Measurements from ENCODE around the gene MORN3. TPM values are rescaled to one million over a fixed set of nuclear protein-coding genes. Genes with fewer than 3 reads are reported as not detected.

MORN3 gene
- total RNA-seq, 1 experiment from 2014 or later, result 0.34 TPM

- peaks cover 22 to 37% of the 10 kb centered on the region in 2 experiments for H3K4me1 ChIP-seq (ENCODE audit: control insufficient read depth in 1 of 2, insufficient read depth in 2 of 2, low read length in 2 of 2)
- H3K27ac ChIP-seq (ENCODE audit: low read depth, low read length), result no peak overlapping the region
- H3K36me3 ChIP-seq (ENCODE audit: control insufficient read depth in 1 of 2, insufficient read depth in 2 of 2, low read length in 2 of 2), result no peaks in the 10 kb centered on the region
- H3K9me3 ChIP-seq (ENCODE audit: control insufficient read depth in 1 of 2, insufficient read depth in 1 of 2, low read depth in 1 of 2, low read length in 2 of 2), result no peaks in the 10 kb centered on the region
- H4K20me1 ChIP-seq (ENCODE audit: insufficient read depth), result no peaks in the 10 kb centered on the region
- ATAC-seq, result no peak
- CTCF ChIA-PET, result interaction anchor here (0.6 to 1.3 kb wide), 2 partner anchors 35 to 36 kb away, joined by 3 read pairs; no protein-coding TSS in a partner anchor
- H3K4me2 ChIP-seq (ENCODE audit: low read length), result no peak overlapping the region
- BruUV-seq (replicated peaks), result no TSS peak
- POLR2A ChIA-PET, result interaction anchor here (0.6 kb wide), 1 partner anchor 22 kb away, joined by 4 read pairs; no protein-coding TSS in a partner anchor
- RAD21 ChIA-PET (ENCODE audit: low non-redundant PET in 1 of 2, low total read pairs in 2 of 2, uncharacterized antibody in 2 of 2, unreplicated experiment in 2 of 2), result no interaction called here
- H3K79me2 ChIP-seq (ENCODE audit: insufficient read depth, low read length), result peaks cover 56% of the 10 kb centered on the region
- H2AFZ ChIP-seq (ENCODE audit: low read depth, low read length, poor library complexity, severe bottlenecking), result no peak overlapping the region
- intact Hi-C loops (cut with micrococcal nuclease), result no loop called here
- H3K4me3 ChIP-seq (replicated peaks in 1 of 2; ENCODE audit: low read depth in 1 of 2, low read length in 2 of 2), result no peak overlapping the region
- no peaks in the 10 kb centered on the region for H3K9me2 ChIP-seq (ENCODE audit: insufficient read depth)
- TF ChIP-seq ZFX (IDR thresholded peaks at IDR 0.05) (no peak), JUND (IDR thresholded peaks at IDR 0.05) (no peak), MAX (IDR thresholded peaks at IDR 0.05) (no peak), CEBPB (IDR thresholded peaks at IDR 0.05; ENCODE audit: low read depth) (no peak), YY1 (IDR thresholded peaks at IDR 0.05; ENCODE audit: extremely low read depth, insufficient replicate concordance, low read depth, low read length) (no peak), POLR2A (IDR thresholded peaks at IDR 0.05; ENCODE audit: borderline replicate concordance, extremely low read depth, insufficient read depth, insufficient read length) (no peak), CTCF (IDR thresholded peaks at IDR 0.05 in 2 of 3, conservative IDR thresholded peaks at IDR 0.05 in 1 of 3; ENCODE audit: borderline replicate concordance in 1 of 3, insufficient read depth in 1 of 3, low read depth in 2 of 3, low read length in 2 of 3) (no peak), SP1 (IDR thresholded peaks at IDR 0.05; ENCODE audit: low read depth) (no peak), ZNF274 (IDR thresholded peaks at IDR 0.05; ENCODE audit: low read depth, low read length) (no peak), REST (IDR thresholded peaks at IDR 0.05; ENCODE audit: low read depth) (no peak), POLR2AphosphoS5 (IDR thresholded peaks at IDR 0.05; ENCODE audit: low read depth, low read length) (no peak)
- TF ChIP-seq, protein P1, sequence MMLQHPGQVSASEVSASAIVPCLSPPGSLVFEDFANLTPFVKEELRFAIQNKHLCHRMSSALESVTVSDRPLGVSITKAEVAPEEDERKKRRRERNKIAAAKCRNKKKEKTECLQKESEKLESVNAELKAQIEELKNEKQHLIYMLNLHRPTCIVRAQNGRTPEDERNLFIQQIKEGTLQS (IDR thresholded peaks at IDR 0.05), result no peak
- H3K9ac ChIP-seq (ENCODE audit: low read length), result no peak overlapping the region
- DNase-seq (ENCODE audit: low read depth, low spot score), result no peak
- H3K27me3 ChIP-seq (ENCODE audit: insufficient read depth, low read length), result no peaks in the 10 kb centered on the region
These were observed 37.1 kb downstream of the MORN3 start for GRCh38 chr12:121632069-121632970.
